ENCODE results near the gene PSMA2.

- TF ChIP-seq POLR2A (IDR thresholded peaks at IDR 0.05; ENCODE audit: borderline replicate concordance, extremely low read depth, insufficient read depth, insufficient read length) (no peak), POLR2AphosphoS5 (IDR thresholded peaks at IDR 0.05; ENCODE audit: low read depth, low read length) (no peak)
Measured at GRCh38 chr7:42910306-42910705, 21.7 kb downstream of the PSMA2 start.
